Fibroblast of skin of right quadriceps (primary cell): ENCODE measurements around the gene MGRN1.
A peak's percentile ranks its signal among the peaks of the same experiment; 100 is the strongest.
"Not testable (repeated sequence)": the region's sequence is repeated elsewhere in the genome, so short reads cannot be mapped to it uniquely, and the experiment has no call there.

Source experiments
- DNase-seq: peaks from one replicate; pipeline ENCODE4 v3.0.0-alpha.2; 2013

Gene MGRN1

DNA sequence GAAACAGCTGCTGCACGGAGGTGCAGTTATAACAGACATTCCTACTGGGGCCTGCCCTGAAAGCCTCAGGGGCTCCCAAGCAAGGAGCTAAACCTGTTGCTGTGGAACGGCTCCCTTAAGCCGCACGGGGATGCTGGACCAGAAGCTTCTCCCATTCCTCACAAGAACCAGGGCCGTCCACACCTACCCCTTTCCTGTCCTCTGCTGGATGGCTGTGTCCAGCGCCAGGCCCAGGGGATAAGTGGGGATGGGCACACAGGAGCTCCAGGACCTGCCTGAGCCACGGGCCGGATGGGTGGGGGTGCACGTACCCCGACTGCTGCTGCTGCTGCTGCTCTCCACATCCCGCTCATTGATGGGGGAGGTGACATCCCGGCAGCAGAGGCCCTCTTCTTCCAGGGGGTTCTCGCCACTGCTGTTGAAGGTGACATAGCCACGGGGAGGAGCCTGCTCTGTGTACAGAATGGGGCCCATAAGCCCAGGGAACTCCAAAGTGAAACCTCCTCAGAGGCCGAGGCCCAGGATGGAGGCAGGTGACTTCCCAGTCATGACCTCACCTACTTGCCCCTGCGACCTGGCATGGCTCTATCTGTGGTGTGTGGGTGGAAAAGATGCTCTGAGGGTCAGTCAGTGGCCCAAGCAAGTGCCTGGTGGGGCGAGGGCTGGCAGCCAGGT, 77.3 kb downstream of the MGRN1 start:
- DNase-seq, result no peak

DNA sequence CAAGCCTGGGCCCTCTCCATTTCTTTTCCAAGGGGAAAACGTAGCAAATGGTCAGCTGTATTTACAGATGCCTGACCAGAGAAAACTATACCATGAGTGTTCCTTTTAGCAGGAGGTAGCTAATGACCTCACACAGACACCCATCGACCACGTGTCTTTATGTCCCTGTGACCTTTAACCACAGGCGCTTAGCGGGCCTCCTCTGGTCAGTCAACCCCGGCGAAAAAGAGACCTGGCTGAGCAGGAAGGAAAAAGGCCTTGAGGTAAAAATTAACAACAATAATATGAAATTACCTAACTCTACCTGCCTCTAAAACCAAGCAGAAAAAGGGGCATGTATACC, 77.8 kb downstream of the MGRN1 start:
- DNase-seq, result no peak

DNA sequence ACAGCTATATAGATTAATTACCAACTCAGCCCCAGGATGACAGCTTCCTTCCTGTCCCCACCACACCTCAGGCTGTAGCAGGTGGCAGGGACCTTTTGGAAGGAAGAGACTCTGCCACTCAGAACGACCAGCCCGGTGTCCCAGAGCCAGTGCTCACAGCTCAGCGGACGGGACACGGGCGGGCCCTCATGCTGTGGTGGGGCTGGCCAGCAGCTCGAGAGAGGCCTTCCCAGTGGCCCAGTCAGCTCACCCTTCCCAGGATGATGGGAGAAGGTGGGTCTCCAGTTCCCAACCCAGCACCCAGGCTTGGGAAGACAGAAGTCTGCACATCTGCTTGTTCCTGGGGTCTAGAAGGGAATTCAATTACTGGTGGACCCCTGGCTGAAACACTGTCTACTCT, 79.3 kb downstream of the MGRN1 start:
- DNase-seq, result no peak

DNA sequence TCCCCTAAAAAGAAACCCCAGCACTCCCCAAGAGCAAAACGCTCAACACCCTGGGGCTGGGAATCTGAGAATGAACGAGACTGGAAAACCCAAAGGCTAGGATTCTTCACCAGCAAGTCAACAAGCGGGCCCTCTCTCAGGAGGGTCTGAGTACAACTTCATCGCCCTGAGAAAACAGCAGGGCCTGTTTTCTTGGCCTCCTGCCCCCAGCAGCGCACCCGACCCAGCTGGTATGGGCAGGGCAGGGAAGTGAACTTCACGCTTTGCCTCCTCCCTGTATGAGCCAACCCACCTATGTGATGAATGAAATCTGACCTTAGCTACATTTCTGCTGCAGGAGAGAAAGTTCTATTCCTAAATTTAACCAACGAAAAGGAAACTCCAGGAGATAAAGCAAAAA, 79.9 kb downstream of the MGRN1 start:
- no peak for DNase-seq

DNA sequence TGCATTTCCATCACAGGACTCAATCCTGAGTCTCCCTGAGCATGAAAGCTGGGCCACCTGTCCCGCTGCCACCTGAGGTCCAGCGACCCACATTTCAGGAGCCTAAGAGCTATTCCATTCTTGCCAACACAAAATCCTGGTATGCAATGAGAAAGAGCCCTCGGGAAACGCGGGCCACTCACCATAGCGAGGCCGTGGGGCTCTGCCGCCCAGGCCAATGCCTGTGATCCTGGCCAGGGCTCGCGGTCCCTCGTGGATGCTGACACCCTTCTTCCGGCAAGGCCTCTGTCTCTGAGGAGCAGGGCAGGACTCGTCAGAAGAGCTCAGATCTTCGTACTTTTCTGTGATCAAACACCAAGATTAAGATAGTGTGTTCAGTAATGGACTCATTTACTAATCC, 80.3 kb downstream of the MGRN1 start:
- no peak for DNase-seq

DNA sequence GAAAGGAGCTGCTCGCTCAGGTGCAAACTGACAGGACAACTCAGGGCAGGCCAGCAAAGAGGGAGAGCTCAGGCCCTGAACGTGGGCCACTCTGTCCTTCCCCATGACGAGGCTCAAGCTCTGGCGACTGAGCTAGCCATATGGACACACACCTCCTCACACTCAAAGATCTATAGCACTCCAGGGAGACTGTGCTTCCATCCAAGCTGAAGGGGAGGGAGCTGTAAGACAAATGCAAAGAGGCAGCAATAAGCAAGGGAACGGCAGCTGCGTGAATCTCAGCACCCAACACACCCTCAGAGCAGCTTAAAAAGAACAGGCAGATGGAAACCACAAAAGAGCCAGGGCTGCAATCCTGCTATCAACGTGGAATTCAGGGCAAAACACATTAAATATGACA, 82.2 kb downstream of the MGRN1 start:
- no peak for DNase-seq

DNA sequence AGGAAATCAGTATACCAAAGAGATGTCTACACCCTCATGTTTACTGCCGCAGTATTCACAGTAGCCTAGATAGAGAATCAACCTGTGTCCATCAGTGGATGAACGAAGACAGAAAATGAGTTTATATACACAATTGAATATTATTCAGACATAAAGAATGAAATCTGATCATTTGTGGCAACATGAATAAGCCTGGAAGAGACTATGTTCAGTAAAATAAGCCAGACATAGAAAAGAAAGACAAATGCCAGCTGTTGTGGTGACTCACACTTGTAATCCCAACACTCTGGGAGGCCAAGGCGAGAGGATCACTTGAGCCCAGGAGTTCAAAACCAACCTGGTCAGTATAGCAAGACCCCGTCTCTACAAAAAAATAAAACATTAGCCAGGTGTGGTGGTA, 84.9 kb downstream of the MGRN1 start:
- DNase-seq, result peak; percentile 16

DNA sequence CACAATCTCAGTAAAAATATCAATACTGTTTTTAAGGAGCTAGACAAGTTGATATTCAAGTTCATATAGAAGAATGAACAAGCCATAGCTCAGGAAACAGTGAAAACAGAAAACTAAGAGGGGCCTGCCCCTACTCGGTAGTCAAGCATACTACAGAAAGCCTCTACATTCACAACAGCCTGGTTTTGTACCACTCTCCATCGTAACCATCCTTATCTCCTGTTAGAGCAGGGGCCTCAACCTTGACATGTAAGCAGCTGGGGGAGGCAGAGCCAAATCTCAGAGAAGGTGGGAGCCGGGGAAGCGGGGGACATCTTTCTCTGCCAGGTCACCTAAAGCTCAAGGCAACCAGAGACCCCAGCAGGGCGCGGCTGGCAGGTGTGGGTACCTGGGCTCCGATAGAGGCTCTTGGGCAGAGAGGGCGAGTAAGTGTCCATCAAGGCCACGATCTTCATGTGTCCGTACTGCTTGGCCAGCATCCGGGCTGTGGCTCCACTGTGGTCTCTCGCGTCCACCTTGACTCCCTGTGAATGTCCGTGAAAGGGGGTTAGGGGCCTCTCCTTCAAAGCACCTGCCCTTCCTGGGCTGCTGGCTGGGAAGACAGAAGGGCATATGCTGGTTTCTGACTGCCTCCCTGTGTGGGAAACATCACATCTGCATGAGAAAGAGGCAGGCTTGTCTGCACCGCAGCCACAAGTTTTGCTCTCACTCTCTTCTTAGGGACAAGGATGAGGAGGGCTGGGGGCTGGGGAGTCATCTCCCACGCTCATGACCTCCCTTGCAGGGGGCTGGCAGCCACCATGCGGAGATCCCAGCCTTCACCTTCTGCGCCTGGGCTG, 89.3 kb downstream of the MGRN1 start:
- no peak for DNase-seq

DNA sequence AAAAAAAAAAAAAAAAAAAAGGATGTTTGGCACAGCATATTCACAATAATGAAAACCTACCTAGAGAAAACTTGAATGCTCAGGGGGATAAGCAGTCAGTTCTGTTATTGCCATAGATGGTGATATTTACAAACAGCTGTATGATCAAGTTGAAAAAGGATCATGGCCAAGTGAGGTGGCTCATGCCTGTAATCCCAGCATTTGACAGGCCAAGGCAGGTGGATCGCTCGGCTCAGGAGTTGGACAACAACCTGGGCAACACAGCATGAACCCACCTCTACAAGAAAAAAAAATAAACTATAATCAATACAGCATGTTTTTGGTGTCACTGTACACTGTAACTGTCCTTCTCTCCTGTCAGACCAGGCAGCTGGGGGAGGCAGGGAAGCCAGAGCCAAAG, 90.4 kb downstream of the MGRN1 start:
- DNase-seq, result no peak

DNA sequence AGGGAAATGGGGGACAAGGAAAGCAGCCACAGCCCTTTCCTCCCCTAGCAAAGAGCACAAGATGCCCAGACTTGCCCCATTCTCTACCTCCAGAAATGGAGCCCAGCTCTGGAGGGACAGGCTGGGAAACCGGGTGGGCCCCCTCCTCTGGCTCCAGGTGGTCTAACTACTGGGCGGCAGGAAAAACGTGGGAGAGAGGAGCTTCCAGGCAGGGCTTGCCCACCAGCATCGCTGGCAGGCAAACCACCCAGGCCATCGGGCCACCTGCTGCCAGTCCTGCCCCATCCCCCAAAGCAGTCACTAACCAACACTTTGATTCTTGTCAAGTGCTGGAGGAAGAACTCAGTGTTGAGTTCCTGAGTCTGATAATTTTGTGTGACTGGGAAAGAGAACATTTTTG, 93.8 kb downstream of the MGRN1 start:
- DNase-seq, result no peak

DNA sequence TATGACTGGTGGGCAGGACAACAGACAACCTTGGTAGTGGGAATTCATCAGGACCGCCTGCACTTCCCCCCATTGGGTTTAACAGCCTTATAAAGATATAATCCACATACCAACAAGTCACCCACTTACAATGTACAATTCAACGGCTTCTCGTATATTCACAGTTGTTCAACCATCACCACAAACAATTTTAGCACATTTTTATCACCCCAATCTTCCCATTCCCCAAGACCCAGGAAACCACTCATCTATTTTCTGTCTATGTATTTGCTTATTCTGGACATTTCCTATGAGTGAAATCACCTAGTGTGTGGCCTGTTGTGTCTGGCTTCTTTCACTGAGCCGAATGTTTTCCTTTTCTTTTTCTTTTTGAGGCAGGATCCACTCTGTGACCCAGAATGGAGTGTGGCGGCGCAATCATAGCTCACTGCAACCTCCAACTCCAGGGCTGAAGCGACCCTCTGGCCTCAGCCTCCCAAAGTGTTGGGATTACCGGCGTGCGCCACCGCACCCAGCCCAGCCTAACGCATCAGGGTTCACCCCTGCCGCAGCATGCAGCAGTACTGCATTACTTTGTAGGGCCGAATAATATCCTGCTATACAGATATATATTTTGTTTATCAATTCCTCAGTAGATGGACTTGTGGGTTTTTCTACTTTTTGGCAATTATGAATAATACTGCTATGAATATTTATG, 98.6 kb downstream of the MGRN1 start:
- DNase-seq, result no peak

DNA sequence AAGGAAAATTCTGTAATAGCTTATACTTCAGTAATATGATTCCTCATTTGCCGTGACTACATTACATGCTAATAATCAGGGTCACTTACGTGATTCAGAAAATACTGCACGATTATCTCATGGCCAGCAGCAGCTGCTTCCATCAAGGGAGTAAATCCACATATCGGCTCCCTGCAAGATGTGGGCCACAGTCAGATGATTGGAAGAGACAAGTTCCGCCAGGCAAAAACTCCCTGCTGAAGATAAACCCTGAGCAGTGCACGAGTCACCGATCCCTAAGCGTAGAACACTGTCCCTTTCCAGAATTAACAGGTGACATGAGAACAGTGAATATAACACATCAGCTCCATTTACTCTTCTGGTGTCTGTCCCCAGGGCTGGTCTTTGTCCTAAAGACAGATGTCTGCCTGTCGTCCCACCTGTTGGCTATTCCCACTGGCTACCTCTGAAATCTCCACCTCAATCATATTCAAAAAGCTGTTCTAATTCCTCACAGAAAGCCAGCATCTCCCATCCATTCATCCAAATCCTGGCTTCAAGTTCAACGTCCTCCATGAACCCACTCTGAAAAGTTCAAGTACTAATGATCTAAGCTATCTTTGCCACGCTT, 100.1 kb downstream of the MGRN1 start:
- no peak for DNase-seq

DNA sequence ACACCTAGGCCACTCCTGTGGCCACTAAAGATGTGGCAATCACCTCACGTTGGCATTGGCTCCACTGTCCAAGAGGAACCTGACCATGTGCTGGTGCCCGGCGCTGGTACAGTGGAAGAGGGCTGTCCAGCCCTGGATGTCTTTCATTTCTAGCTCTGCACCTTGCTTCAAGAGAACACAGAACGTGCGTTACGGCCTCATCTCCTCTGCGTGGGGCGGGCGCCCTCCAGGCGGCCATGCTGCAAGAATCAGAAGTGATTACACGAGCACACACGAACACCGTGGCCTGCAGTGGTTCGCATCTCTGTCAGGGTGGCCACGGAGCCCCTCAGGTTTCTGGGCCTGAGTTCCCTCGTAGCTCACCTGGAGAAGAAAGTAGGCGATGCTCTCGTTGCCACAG, 102.0 kb downstream of the MGRN1 start:
- no peak for DNase-seq

DNA sequence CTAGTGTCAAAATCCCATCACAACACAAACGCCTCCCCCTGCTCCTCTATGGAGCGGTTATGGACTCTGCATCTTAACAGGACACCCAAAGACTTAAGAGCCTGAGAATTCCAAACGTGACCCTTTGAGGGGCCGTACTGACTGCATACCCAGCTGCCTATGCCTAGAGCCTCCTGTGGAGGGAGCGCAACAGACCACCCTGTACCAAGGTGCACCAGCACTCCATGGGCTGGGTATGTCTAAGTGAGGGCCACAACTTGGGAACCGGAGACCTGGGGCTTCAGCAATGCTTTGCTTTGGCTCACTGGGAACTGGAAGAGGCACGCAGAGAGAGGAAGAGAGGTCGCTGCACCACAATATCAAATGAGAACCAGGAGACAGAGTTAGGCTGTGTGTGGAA, 104.0 kb downstream of the MGRN1 start:
- DNase-seq, result no peak

DNA sequence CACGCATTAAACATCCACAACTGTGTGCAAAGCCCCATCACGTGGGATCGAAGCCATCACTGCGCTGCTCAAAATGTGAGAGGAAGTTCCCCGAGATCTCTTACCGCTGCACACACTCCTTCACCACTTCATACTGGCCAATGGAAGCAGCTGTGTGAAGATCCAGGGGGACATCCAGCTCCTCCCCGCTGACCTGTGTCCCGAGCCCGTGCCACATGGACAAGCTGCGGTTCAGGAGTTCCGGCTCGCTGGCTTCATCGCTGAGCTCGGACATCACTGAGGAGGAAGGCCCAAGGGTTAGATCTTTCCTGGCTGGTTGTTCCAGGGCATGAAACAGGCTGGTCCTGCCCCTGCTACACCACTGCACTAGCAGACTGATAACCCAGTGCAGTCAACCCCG, 105.2 kb downstream of the MGRN1 start:
- DNase-seq, result no peak

DNA sequence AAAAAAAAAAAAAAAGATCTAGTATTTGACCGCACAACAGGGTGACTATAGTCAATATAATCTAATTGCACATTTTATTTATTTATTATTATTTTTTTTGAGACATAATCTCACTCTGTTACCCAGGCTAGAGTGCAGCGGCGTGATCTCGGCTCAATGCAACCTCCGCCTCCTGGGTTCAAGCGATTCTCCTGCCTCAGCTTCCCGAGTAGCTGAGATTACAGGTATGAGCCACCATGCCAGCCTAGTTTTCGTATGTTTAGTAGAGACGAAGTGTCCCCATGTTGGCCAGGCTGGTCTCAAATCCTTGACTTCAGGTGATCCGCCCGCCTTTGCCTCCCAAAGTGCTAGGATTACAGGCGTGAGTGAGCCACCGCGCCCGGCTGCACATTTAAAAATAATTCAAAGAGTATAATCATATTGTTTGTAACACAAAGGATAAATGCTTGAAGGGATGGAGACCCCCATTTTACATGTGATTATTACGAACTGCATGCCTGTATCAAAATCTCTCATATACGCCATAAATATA, 108.7 kb downstream of the MGRN1 start:
- no peak for DNase-seq

DNA sequence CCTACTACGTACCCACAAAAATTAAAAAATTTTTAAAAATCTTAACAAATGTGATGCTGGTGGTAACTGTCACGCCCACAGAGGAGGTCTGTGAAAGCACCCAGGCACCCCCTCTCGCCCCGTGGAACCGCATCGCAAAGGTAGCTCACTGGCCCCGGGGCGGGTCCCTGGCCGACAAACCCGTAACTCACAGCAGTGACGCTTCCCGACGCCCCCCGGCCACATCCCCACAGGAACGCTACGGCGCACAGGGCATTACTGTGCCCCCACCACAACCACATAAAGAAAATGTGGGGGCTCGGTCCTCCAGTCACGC, 109.1 kb downstream of the MGRN1 start:
- DNase-seq, result no peak

DNA sequence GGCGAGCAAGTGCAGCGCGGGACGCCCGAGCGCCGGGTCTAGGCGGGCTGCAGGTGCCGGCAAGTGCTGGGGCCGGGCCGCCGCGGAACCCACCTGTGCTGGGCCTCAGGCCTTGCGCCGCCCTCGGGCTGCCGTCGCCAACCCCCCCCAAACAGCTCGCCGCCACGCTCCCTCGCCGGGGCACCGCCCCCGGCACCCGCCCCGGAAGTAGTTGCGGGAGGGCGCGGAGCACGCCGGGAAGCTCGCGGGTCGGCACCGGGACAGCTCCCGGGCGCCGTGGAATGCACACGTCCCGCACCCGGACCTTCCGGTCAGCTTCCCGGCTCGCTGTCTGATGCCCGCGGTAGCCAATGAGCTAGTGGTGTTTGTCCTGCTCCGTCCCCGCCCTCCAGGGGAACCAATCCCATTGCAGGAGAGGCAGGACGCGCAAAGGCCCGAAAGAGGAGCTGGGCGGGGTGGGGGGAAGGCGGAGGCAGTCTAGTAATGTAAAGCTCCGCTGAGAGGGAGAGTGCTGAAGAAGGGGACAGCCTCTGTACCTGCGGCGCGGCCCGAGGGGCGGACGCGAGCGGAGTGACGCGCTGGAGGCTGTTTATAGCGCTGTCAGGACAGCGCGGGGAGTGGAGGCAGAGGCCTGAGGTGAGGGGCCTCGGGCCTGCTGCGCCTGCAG, 109.6 kb downstream of the MGRN1 start, which contains the start of the genes ANKS3 and DNAAF8:
ANKS3 (minus strand) TSS at position 209 of the 667 bp plus-strand sequence. CDS start 4,122 bp downstream, outside the sequence.
DNAAF8 (plus strand) TSS at position 475 of the 667 bp plus-strand sequence. CDS start 1,978 bp downstream, outside the sequence.
- DNase-seq, result peak; percentile 97

DNA sequence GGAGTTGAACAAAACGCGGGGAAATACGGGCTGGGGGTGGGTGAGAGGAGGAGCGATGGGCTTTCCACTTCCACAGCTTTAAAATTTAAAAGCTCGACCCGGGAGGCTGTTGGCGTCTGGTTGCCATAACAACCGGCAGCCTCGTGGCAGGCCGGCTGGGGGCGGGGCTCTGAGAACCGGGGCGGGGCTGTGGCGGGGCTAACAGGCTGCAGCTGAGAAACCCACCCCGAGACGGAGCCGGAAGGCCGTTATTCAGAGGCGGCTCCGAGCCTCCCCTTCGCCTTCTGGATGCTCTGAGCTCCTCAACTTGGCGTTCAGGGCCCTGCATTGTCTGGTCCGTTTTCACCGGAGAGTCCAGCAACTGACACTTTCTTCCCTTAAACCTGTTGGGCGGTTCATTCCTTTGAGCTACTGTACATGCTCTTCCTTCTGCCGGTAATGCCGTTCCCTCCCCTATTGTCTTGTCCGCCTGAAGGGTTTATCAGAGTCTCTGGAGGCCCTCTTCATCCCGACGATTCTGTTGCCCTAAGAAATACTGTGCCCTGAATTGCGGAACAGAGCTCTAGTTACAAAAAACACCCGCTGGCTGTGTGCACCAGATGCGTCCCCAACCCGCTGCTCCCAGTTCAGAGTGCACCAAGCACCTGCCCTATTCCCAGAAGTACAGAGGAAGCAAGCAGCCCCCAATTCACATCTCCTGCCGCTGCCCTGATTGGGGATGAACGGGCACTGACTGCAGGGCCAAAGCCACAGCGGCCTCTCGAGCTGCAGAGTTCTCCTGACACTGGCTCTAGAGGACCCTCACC, 110.3 kb downstream of the MGRN1 start:
- DNase-seq, result peak; percentile 78

DNA sequence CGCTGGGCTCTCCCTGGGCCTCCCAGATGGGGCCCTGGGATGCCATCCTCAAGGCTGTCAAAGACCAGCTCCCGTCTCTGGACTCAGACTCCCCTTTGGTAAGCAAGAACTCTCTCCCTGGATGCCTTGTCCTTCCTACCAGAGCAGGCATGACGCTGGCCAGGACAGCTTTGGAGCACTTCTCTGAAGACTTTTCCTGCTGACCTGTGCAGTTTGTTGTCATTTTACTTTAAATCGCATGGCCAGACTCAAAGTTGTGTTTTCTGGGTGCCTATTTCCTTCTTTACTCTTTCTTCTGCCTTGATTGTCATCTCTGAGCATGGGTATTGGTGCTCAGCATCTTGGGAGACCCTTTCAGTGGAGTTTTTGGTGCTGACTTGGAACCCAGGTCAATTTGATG, 111.9 kb downstream of the MGRN1 start:
- no peak for DNase-seq

DNA sequence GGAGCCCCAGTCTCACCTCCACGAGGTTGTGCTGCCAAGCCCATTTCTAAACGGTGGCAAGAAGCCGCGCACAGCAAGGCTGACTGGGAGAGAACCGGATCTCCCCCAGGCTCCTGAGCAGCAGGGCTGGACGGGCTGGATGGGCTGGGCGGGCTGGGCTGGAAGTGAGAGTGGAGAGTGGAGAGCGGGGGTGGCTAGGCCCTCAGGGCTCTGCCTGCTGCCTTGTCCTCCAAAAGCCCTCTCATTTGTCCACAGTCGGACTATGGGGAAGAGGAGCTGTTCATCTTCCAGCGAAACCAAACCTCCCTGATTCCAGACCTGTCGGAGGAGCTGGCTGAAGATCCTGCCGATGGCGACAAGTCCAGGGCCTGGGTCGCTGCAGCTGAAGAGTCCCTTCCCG, 112.9 kb downstream of the MGRN1 start:
- DNase-seq, result no peak

DNA sequence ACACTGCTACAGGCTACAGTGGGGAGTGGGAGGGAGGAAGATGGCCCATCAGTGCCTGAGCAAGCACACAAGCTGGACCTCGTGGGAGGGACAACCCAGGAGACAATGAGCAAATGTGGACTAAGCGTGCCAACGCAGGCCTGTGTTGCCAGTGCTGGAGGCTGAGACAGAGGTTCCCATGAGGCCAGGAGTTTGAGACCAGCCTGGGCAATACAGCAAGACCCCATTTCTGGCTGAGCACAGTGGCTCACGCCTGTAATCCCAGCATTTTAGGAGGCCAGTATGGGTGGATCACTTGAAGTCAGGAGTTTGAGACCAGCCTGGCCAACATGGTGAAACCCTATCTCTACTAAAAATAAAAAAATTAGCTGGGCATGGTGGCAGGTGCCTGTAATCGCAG, 113.7 kb downstream of the MGRN1 start:
- DNase-seq, result not testable (repeated sequence)
